ENCODE results near the gene CAMKMT. TPM values are rescaled to one million over a fixed set of nuclear protein-coding genes. Genes with fewer than 3 reads are reported as not detected.

Gene CAMKMT
- polyA plus RNA-seq, 3 donors: 4.7 to 7.8 (median 7.0) TPM

GRCh38 chr2:44335806-44336538 lies 25.8 kb upstream of the CAMKMT start:
- no peak overlapping the region for H2AFZ ChIP-seq (ENCODE audit: insufficient read depth, low read depth, low read length, poor library complexity, severe bottlenecking)
- H3K4me2 ChIP-seq (replicated peaks; ENCODE audit: extremely low read depth, low read length, poor library complexity, severe bottlenecking): no peak overlapping the region
- intact Hi-C loops (cut with micrococcal nuclease): no loop called here
- no peaks in the 10 kb centered on the region for H3K27me3 Mint-ChIP-seq (ENCODE audit: low read depth in 3 of 3)
- no peak for DNase-seq
- no peaks in the 10 kb centered on the region for H3K9me3 Mint-ChIP-seq
- H3K4me3 Mint-ChIP-seq: no peak overlapping the region
- H3K27ac ChIP-seq (ENCODE audit: low read depth in 1 of 2, low read length in 2 of 2): no peak overlapping the region
- no peaks in the 10 kb centered on the region for H3K27me3 ChIP-seq (ENCODE audit: control insufficient read depth in 2 of 2, insufficient read depth in 2 of 2, low read length in 2 of 2)
- TF ChIP-seq CTCF (IDR thresholded peaks at IDR 0.05): no peak
- WGBS (ENCODE audit: insufficient coverage): no CpG with 5 or more reads among the region's 2 CpGs
- no peak overlapping the region for H3K4me3 ChIP-seq (replicated peaks in 1 of 3; ENCODE audit: low read depth in 2 of 3, low read length in 3 of 3)
- no peaks in the 10 kb centered on the region for H3K4me1 Mint-ChIP-seq
- H3K4me1 ChIP-seq (ENCODE audit: control insufficient read depth in 1 of 2, insufficient read depth in 2 of 2, low read length in 2 of 2): no peaks in the 10 kb centered on the region
- peaks cover 53 to 62% of the 10 kb centered on the region in 2 donors for H3K36me3 Mint-ChIP-seq
- H3K9me3 ChIP-seq (replicated peaks in 1 of 2; ENCODE audit: control insufficient read depth in 1 of 2, insufficient read depth in 1 of 2, low read length in 2 of 2): no peaks in the 10 kb centered on the region
- no peaks in the 10 kb centered on the region for H3K79me2 ChIP-seq (ENCODE audit: insufficient read depth, low read length)
- H3K36me3 ChIP-seq (replicated peaks in 1 of 2; ENCODE audit: control insufficient read depth in 1 of 2, insufficient read depth in 2 of 2, low read length in 2 of 2): peaks cover 27 to 75% of the 10 kb centered on the region in 2 donors
- H4K20me1 ChIP-seq (ENCODE audit: insufficient read depth, low read length): no peaks in the 10 kb centered on the region
- no peak overlapping the region for H3K9ac ChIP-seq (ENCODE audit: insufficient read depth, low read length, poor library complexity, severe bottlenecking)
- H3K27ac Mint-ChIP-seq: peak overlapping the region in 1 of 7 donors; percentile 10

- Histone ChIP-seq H3K79me2 (ENCODE audit: insufficient read depth, low read length) (no peaks in the 10 kb centered on the region), H3K27ac (ENCODE audit: low read depth in 1 of 2, low read length in 2 of 2) (no peak overlapping the region), H3K36me3 (replicated peaks in 1 of 2; ENCODE audit: control insufficient read depth in 1 of 2, insufficient read depth in 2 of 2, low read length in 2 of 2) (peaks cover 33 to 71% of the 10 kb centered on the region in 2 donors), H3K4me1 (ENCODE audit: control insufficient read depth in 1 of 2, insufficient read depth in 2 of 2, low read length in 2 of 2) (no peaks in the 10 kb centered on the region), H4K20me1 (ENCODE audit: insufficient read depth, low read length) (no peaks in the 10 kb centered on the region), H3K9ac (ENCODE audit: insufficient read depth, low read length, poor library complexity, severe bottlenecking) (no peak overlapping the region), H3K4me3 (replicated peaks in 1 of 3; ENCODE audit: low read depth in 2 of 3, low read length in 3 of 3) (no peak overlapping the region), H3K4me2 (replicated peaks; ENCODE audit: extremely low read depth, low read length, poor library complexity, severe bottlenecking) (no peak overlapping the region), H3K27me3 (ENCODE audit: control insufficient read depth in 2 of 2, insufficient read depth in 2 of 2, low read length in 2 of 2) (no peaks in the 10 kb centered on the region), H3K9me3 (replicated peaks in 1 of 2; ENCODE audit: control insufficient read depth in 1 of 2, insufficient read depth in 1 of 2, low read length in 2 of 2) (no peaks in the 10 kb centered on the region), H2AFZ (ENCODE audit: insufficient read depth, low read depth, low read length, poor library complexity, severe bottlenecking) (no peak overlapping the region)
- no peaks in the 10 kb centered on the region for H3K4me1 Mint-ChIP-seq
- WGBS (ENCODE audit: insufficient coverage): 100% methylated on average over 1 of the region's 1 CpG
- H3K36me3 Mint-ChIP-seq: peaks cover 41 to 43% of the 10 kb centered on the region in 2 donors
- intact Hi-C loops (cut with micrococcal nuclease): loop anchor here in 1 of 2 donors (10.0 kb wide), 1 partner anchor 258 kb away; no protein-coding TSS in a partner anchor
- H3K4me3 Mint-ChIP-seq: no peak overlapping the region
- DNase-seq: no peak
- no peaks in the 10 kb centered on the region for H3K27me3 Mint-ChIP-seq (ENCODE audit: low read depth in 3 of 3)
- TF ChIP-seq CTCF (IDR thresholded peaks at IDR 0.05): peak; percentile 12
- no peak overlapping the region for H3K27ac Mint-ChIP-seq
- H3K9me3 Mint-ChIP-seq: no peaks in the 10 kb centered on the region
Measured at GRCh38 chr2:44342854-44343253, 18.9 kb upstream of the CAMKMT start.
